ENCODE data around the gene RNF183. TPM values are rescaled to one million over a fixed set of nuclear protein-coding genes. Genes with fewer than 3 reads are reported as not detected.
A peak's percentile ranks its signal among the peaks of the same experiment; 100 is the strongest.

The RNF183 gene
- total and polyA plus RNA-seq, 2 donors from 2014 or later = 3.6 to 8.1 TPM

- Histone ChIP-seq H3K4me1 (ENCODE audit: control insufficient read depth in 2 of 3, insufficient read depth in 2 of 3, low read depth in 1 of 3, low read length in 3 of 3) (no peaks in the 10 kb centered on the region), H3K27ac (ENCODE audit: low read depth in 2 of 2, low read length in 2 of 2) (no peak overlapping the region), H3K36me3 (ENCODE audit: control insufficient read depth in 2 of 3, insufficient read depth in 3 of 3, low read length in 3 of 3) (no peaks in the 10 kb centered on the region), H3K27me3 (ENCODE audit: control insufficient read depth, insufficient read depth, low read length) (no peaks in the 10 kb centered on the region), H3K9ac (ENCODE audit: low read length in 3 of 3) (no peak overlapping the region), H3K9me3 (ENCODE audit: control insufficient read depth in 2 of 3, insufficient read depth in 1 of 3, low read length in 3 of 3) (no peaks in the 10 kb centered on the region), H3K4me3 (ENCODE audit: low read length in 3 of 3) (no peak overlapping the region)
- no peak for FAIRE-seq
- intact Hi-C loops (cut with DNase I) = no loop called here
- no peak for DNase-seq
- TF ChIP-seq CTCF (IDR thresholded peaks at IDR 0.05; ENCODE audit: borderline replicate concordance, extremely low read depth, insufficient read depth) = no peak
These were observed 8.8 kb upstream of the RNF183 start for GRCh38 chr9:113311961-113312360.

- no peak for DNase-seq
- intact Hi-C loops (cut with DNase I) = no loop called here
These were observed 7.4 kb upstream of the RNF183 start for GRCh38 chr9:113310538-113310937.

DNA sequence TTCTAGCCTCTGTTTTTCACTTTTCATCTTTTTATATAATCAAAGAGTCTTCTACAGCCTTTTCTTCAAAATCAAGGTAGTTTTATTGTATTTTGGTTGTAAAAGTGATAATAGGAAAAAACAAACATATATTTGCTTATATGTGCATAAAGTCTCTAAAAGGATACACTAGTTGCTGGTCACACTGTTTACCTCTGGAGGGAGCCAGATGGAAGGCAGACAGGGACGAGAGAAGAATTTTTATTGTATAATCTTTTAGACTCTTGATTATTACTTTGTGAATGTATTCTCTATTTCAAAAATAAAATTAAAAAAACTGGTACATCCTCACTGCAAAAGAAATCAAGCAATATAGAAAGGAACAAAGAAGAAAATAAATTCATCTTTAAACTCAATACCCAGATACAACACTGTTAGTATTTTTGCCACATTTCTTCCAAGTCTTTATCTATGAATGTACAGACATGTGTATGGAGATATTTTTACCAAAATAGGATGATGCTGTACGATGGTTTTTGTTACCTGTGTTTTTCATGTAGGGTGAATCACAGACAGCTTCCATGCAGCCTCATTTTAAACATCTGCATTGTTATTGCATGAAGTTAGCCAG, 6.1 kb upstream of the RNF183 start:
- H3K27ac ChIP-seq (ENCODE audit: low read depth in 2 of 2, low read length in 2 of 2) = no peak overlapping the region
- DNase-seq (peak in 3 of 5 donors; percentile 13 to 64 (median 41)), FAIRE-seq (peak; percentile 27)
- no peaks in the 10 kb centered on the region for H3K36me3 ChIP-seq (ENCODE audit: control insufficient read depth in 2 of 3, insufficient read depth in 3 of 3, low read length in 3 of 3)
- intact Hi-C loops (cut with DNase I) = no loop called here
- H3K9ac ChIP-seq (ENCODE audit: low read length in 3 of 3) = no peak overlapping the region
- TF ChIP-seq CTCF (IDR thresholded peaks at IDR 0.05; ENCODE audit: borderline replicate concordance, extremely low read depth, insufficient read depth) = peak; percentile 59
- no peak overlapping the region for H3K4me3 ChIP-seq (ENCODE audit: low read length in 3 of 3)
- H3K27me3 ChIP-seq (ENCODE audit: control insufficient read depth, insufficient read depth, low read length) = no peaks in the 10 kb centered on the region
- no peaks in the 10 kb centered on the region for H3K4me1 ChIP-seq (ENCODE audit: control insufficient read depth in 2 of 3, insufficient read depth in 2 of 3, low read depth in 1 of 3, low read length in 3 of 3)
- H3K9me3 ChIP-seq (ENCODE audit: control insufficient read depth in 2 of 3, insufficient read depth in 1 of 3, low read length in 3 of 3) = no peaks in the 10 kb centered on the region

More at GRCh38 chr9:113310538-113310937, 7.4 kb upstream of the RNF183 start:
- H3K9me3 ChIP-seq (ENCODE audit: control insufficient read depth in 2 of 3, insufficient read depth in 1 of 3, low read length in 3 of 3) = no peaks in the 10 kb centered on the region
- H3K27me3 ChIP-seq (ENCODE audit: control insufficient read depth, insufficient read depth, low read length) = no peaks in the 10 kb centered on the region
- H3K27ac ChIP-seq (ENCODE audit: low read depth in 2 of 2, low read length in 2 of 2) = no peak overlapping the region
- H3K4me3 ChIP-seq (ENCODE audit: low read length in 3 of 3) = no peak overlapping the region
- no peak overlapping the region for H3K9ac ChIP-seq (ENCODE audit: low read length in 3 of 3)
- no peak for FAIRE-seq
- no peak for TF ChIP-seq CTCF (IDR thresholded peaks at IDR 0.05; ENCODE audit: borderline replicate concordance, extremely low read depth, insufficient read depth)
- no peaks in the 10 kb centered on the region for H3K36me3 ChIP-seq (ENCODE audit: control insufficient read depth in 2 of 3, insufficient read depth in 3 of 3, low read length in 3 of 3)
- H3K4me1 ChIP-seq (ENCODE audit: control insufficient read depth in 2 of 3, insufficient read depth in 2 of 3, low read depth in 1 of 3, low read length in 3 of 3) = no peaks in the 10 kb centered on the region

All from kidney (tissue), 14 donors.